Fibroblast of skin of right quadriceps (primary cell): ENCODE measurements around the gene FBXL7.

Experiments
- DNase-seq: peaks from one replicate; pipeline ENCODE4 v3.0.0-alpha.2; 2013

Gene FBXL7

GRCh38 chr5:15545082-15545481 is 45.1 kb downstream of the FBXL7 start:
- no peak for DNase-seq

GRCh38 chr5:15547261-15547839 is 47.4 kb downstream of the FBXL7 start:
- DNase-seq: no peak

GRCh38 chr5:15549961-15550360 is 50.0 kb downstream of the FBXL7 start:
- no peak for DNase-seq

- DNase-seq: no peak
Measured at GRCh38 chr5:15550502-15551112, 50.6 kb downstream of the FBXL7 start.

GRCh38 chr5:15551113-15551504 is 51.1 kb downstream of the FBXL7 start:
- DNase-seq: no peak

GRCh38 chr5:15554542-15554941 is 54.6 kb downstream of the FBXL7 start:
- DNase-seq: no peak

GRCh38 chr5:15555176-15555575 is 55.2 kb downstream of the FBXL7 start:
- DNase-seq: no peak

- no peak for DNase-seq
Measured at GRCh38 chr5:15558240-15558639, 58.3 kb downstream of the FBXL7 start.

- DNase-seq: no peak
Measured at GRCh38 chr5:15558681-15559080, 58.7 kb downstream of the FBXL7 start.

GRCh38 chr5:15560421-15560820 is 60.4 kb downstream of the FBXL7 start:
- no peak for DNase-seq

GRCh38 chr5:15564523-15564922 is 64.5 kb downstream of the FBXL7 start:
- no peak for DNase-seq

GRCh38 chr5:15564957-15565356 is 65.0 kb downstream of the FBXL7 start:
- DNase-seq: no peak

GRCh38 chr5:15566306-15566705 is 66.3 kb downstream of the FBXL7 start:
- no peak for DNase-seq

GRCh38 chr5:15566789-15567188 is 66.8 kb downstream of the FBXL7 start:
- DNase-seq: peak; percentile 20

- DNase-seq: no peak
Measured at GRCh38 chr5:15570491-15570890, 70.5 kb downstream of the FBXL7 start.

- DNase-seq: no peak
Measured at GRCh38 chr5:15571081-15571480, 71.1 kb downstream of the FBXL7 start.

- DNase-seq: no peak
Measured at GRCh38 chr5:15571618-15572017, 71.6 kb downstream of the FBXL7 start.

- no peak for DNase-seq
Measured at GRCh38 chr5:15573590-15573989, 73.6 kb downstream of the FBXL7 start.

- DNase-seq: no peak
Measured at GRCh38 chr5:15574128-15574527, 74.1 kb downstream of the FBXL7 start.

- DNase-seq: peak; percentile 45
Measured at GRCh38 chr5:15574806-15575325, 74.9 kb downstream of the FBXL7 start.

- peak; percentile 57 for DNase-seq
Measured at GRCh38 chr5:15575666-15576065, 75.7 kb downstream of the FBXL7 start.

GRCh38 chr5:15577132-15577531 is 77.2 kb downstream of the FBXL7 start:
- no peak for DNase-seq

GRCh38 chr5:15577831-15578230 is 77.9 kb downstream of the FBXL7 start:
- no peak for DNase-seq

GRCh38 chr5:15579193-15579990 is 79.4 kb downstream of the FBXL7 start:
- DNase-seq: peak; percentile 25
